Kidney (tissue), 14 donors: ENCODE results near the gene TRAF3. TPM values are rescaled to one million over a fixed set of nuclear protein-coding genes. Genes with fewer than 3 reads are reported as not detected.
"Not testable (repeated sequence)": the region's sequence is repeated elsewhere in the genome, so short reads cannot be mapped to it uniquely, and the experiment has no call there.

Experiments used
- DNase-seq, 5 donors: peaks; one replicate each; pipeline ENCODE4 v3.0.0-alpha.2; 2013 to 2020
- FAIRE-seq: peaks from 2 replicates; lab custom pipeline; 2012; peaks lifted over from hg19 to GRCh38; lab: Jason Lieb, UNC
- H3K27ac ChIP-seq, 2 donors: one replicate each; pipeline ENCODE4 v1.7.0; 2013; ENCODE audit warnings: low read depth in 2 of 2, low read length in 2 of 2, inconsistent platforms in 1 of 2
- H3K27me3 ChIP-seq: one replicate; pipeline ENCODE4 v1.7.1; 2013; ENCODE audit warnings: low read length, inconsistent platforms; ENCODE audit not compliant: control insufficient read depth, insufficient read depth
- H3K36me3 ChIP-seq, 3 donors: one replicate each; pipeline versions ENCODE4 v1.7.0 to v1.7.1; 2013; ENCODE audit warnings: low read length in 3 of 3, control low read depth in 1 of 3, inconsistent platforms in 1 of 3; ENCODE audit not compliant: insufficient read depth in 3 of 3, control insufficient read depth in 2 of 3
- H3K4me1 ChIP-seq, 3 donors: one replicate each; pipeline versions ENCODE4 v1.7.0 to v1.7.1; 2013; ENCODE audit warnings: low read length in 3 of 3, inconsistent platforms in 1 of 3, low read depth in 1 of 3; ENCODE audit not compliant: control insufficient read depth in 2 of 3, insufficient read depth in 2 of 3
- H3K4me3 ChIP-seq, 3 donors: one replicate each; pipeline versions ENCODE4 v1.7.0 to v1.8.1; 2013; ENCODE audit warnings: low read length in 3 of 3, control low read depth in 1 of 3, inconsistent platforms in 1 of 3
- H3K9ac ChIP-seq, 3 donors: one replicate each; pipeline versions ENCODE4 v1.7.0 to v1.7.1; 2013; ENCODE audit warnings: low read length in 3 of 3, control low read depth in 1 of 3, inconsistent platforms in 1 of 3
- H3K9me3 ChIP-seq, 3 donors: one replicate each; pipeline versions ENCODE4 v1.7.0 to v1.7.1; 2013; ENCODE audit warnings: low read length in 3 of 3, control low read depth in 1 of 3, inconsistent platforms in 1 of 3; ENCODE audit not compliant: control insufficient read depth in 2 of 3, insufficient read depth in 1 of 3
- intact Hi-C: fragments of 100-400 bp; cut with DNase I; formaldehyde crosslinking; loops from one replicate; pipeline ENCODE4 v1.11.1; 2022
- polyA plus RNA-seq: library from polyadenylated mRNA; stranded (reverse); fragments of 350-450 nt; fragmentation: Illumina TruSeq; extraction: RNeasy Lipid Tissue Mini Kit (QIAGEN cat#74804); gene quantifications from one replicate; pipeline ENCODE4 v1.2.3, GENCODE V29; 2014; ENCODE audit warnings: low read depth, low replicate concordance; ENCODE audit not compliant: insufficient read depth
- total RNA-seq: library from RNA; stranded (reverse); fragmentation: NEBNext Ultra II Directional; extraction: Animal tissue kit (Norgen Biotek cat#: 25700); gene quantifications from one replicate; pipeline ENCODE4 v1.2.1, GENCODE V29; 2021
- TF ChIP-seq, protein P1 (sequence below): IDR thresholded peaks from 3 replicates; pipeline ENCODE4 v1.5.1; 2012; ENCODE audit warnings: mild to moderate bottlenecking, moderate library complexity, borderline replicate concordance; ENCODE audit not compliant: insufficient read depth; ENCODE audit errors: extremely low read depth
- donor health status: control.
- donor health status: control.
- donor health status: control.
- donor health status: control.
- donor health status: control.
- donor health status: DM: yes; HTN: yes; CAD: no.
- donor health status: Normal renal cell carcinoma (clear cell type).

Gene TRAF3
- total and polyA plus RNA-seq, 2 donors from 2014 or later, result 5.2 to 35.4 TPM

DNA sequence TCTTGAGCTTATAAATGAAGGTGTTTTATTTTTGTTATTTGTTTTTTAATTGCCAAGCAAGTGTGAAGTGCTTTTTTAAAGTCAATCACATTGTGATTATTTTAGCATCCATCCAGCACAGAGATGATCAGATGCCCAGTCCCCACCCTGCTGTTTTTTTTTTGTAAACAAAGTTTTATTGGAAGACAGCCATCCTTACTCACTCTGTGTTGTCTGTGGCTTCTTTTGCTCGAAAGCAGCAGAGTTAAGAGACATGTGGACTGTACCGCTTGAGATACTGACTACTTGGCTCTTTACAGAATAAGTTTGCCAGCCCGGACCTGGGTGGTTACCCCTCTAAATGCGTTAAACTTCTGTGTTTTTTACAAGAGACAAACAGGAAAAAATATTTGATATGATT, 114.3 kb downstream of the TRAF3 start:
- TF ChIP-seq, protein P1, sequence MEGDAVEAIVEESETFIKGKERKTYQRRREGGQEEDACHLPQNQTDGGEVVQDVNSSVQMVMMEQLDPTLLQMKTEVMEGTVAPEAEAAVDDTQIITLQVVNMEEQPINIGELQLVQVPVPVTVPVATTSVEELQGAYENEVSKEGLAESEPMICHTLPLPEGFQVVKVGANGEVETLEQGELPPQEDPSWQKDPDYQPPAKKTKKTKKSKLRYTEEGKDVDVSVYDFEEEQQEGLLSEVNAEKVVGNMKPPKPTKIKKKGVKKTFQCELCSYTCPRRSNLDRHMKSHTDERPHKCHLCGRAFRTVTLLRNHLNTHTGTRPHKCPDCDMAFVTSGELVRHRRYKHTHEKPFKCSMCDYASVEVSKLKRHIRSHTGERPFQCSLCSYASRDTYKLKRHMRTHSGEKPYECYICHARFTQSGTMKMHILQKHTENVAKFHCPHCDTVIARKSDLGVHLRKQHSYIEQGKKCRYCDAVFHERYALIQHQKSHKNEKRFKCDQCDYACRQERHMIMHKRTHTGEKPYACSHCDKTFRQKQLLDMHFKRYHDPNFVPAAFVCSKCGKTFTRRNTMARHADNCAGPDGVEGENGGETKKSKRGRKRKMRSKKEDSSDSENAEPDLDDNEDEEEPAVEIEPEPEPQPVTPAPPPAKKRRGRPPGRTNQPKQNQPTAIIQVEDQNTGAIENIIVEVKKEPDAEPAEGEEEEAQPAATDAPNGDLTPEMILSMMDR, result no peak
- DNase-seq (no peak), FAIRE-seq (no peak)
- Histone ChIP-seq H3K9ac (no peak overlapping the region), H3K27me3 (no peaks in the 10 kb centered on the region), H3K27ac (no peak overlapping the region), H3K4me3 (no peak overlapping the region), H3K36me3 (peaks cover 0 to 3% (median 0%) of the 10 kb centered on the region in 3 donors), H3K4me1 (no peaks in the 10 kb centered on the region), H3K9me3 (no peaks in the 10 kb centered on the region)
- intact Hi-C loops, result no loop called here

DNA sequence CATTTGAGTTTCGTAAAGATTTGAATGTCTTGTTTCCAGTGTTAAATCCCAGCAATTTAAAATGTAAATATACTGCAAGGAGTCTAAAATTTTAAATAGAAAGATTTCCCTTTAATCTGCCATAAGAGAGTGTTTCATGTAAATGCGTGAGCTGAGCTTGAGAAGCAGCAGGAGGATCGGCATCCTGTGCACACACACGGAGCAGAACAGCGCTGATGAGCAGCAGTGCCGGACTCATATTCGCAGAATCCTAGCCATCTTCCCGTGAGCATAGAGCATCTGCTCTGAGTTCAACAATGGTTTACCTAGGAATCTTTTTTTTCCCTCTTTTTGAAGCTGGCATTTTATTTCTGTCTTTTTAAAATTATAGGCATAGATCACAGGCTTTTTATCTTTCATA, 115.4 kb downstream of the TRAF3 start:
- no peak overlapping the region for H3K27ac ChIP-seq
- no peaks in the 10 kb centered on the region for H3K4me1 ChIP-seq

GRCh38 chr14:102893452-102893851, 116.2 kb downstream of the TRAF3 start:
- Histone ChIP-seq H3K4me3 (no peak overlapping the region), H3K27ac (peak overlapping the region in 1 of 2 donors; percentile 23), H3K36me3 (peaks cover 0 to 3% (median 0%) of the 10 kb centered on the region in 3 donors), H3K9ac (no peak overlapping the region), H3K27me3 (no peaks in the 10 kb centered on the region), H3K9me3 (no peaks in the 10 kb centered on the region), H3K4me1 (no peaks in the 10 kb centered on the region)
- intact Hi-C loops, result no loop called here
- TF ChIP-seq, protein P1, result no peak
- no peak for FAIRE-seq
- peak in 2 of 5 donors; percentile 54 to 81 for DNase-seq

More for the DNA sequence above, 115.4 kb downstream of the TRAF3 start:
- no peak overlapping the region for H3K9ac ChIP-seq
- no peaks in the 10 kb centered on the region for H3K9me3 ChIP-seq
- no peak for DNase-seq
- intact Hi-C loops, result no loop called here
- TF ChIP-seq, protein P1, result no peak
- peaks cover 0 to 3% (median 0%) of the 10 kb centered on the region in 3 donors for H3K36me3 ChIP-seq
- no peak overlapping the region for H3K4me3 ChIP-seq
- no peaks in the 10 kb centered on the region for H3K27me3 ChIP-seq
- FAIRE-seq, result no peak

DNA sequence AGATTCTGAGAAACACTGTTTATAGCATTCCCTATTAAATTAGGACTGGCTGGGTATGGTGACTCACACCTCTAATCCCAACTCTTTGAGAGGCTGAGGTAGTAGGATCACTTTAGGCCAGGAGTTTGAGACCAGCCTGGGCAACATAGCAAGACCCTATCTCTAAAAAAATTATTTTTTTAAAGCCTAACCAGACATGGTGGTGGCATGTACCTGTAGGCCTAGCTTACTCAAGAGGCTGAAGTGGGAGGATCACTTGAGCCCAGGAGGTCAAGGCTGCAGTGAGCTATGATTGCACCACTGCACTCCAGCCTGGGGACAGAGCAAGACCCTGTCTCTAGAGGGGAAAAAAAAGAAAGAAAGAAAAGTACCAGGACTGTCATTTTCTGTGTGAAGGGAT, 119.5 kb downstream of the TRAF3 start:
- FAIRE-seq, DNase-seq, H3K27ac ChIP-seq, H3K9me3 ChIP-seq, H3K4me3 ChIP-seq, intact Hi-C loops, H3K36me3 ChIP-seq, H3K27me3 ChIP-seq, H3K4me1 ChIP-seq, H3K9ac ChIP-seq: not testable (repeated sequence)
